ENCODE data around the gene COMT. TPM values are rescaled to one million over a fixed set of nuclear protein-coding genes. Genes with fewer than 3 reads are reported as not detected.

Gene COMT
- total RNA-seq, 4 donors from 2014 or later, result 58.5 to 103 (median 85.3) TPM

GRCh38 chr22:19972652-19973550, 31.3 kb downstream of the COMT start:
- WGBS, 2 donors (ENCODE audit: low coverage in 1 of 2), result 88% methylated on average over 47 of the region's 50 CpGs; no CpG with 5 or more reads in 1 of the 2 donors
- Histone ChIP-seq H3K4me3 (no peak overlapping the region), H3K4me1 (peaks cover 0 to 5% (median 0%) of the 10 kb centered on the region in 4 donors), H3K27ac (no peak overlapping the region), H3K36me3 (no peaks in the 10 kb centered on the region), H3K9me3 (no peaks in the 10 kb centered on the region), H3K27me3 (no peaks in the 10 kb centered on the region)
- intact Hi-C loops (cut with DNase I; ENCODE audit: low total_unique reads) (loop anchor here (10.0 kb wide), 1 partner anchor 152 kb away; no protein-coding TSS in a partner anchor), in situ Hi-C loops (cut with MboI; ENCODE audit: low pct_ligation_motif_present in 1 of 4, low pct_unique_long_range_greater_than_20kb in 1 of 4, low sequenced_read_pairs in 3 of 4) (loop anchor here in 1 of 4 donors (5.0 kb wide), 1 partner anchor 34 kb away; no protein-coding TSS in a partner anchor)
- no peak for DNase-seq
- TF ChIP-seq EP300 (IDR thresholded peaks at IDR 0.05; ENCODE audit: low read depth) (no peak), CTCF (IDR thresholded peaks at IDR 0.05) (no peak), POLR2A (IDR thresholded peaks at IDR 0.05) (no peak), POLR2AphosphoS5 (IDR thresholded peaks at IDR 0.05) (no peak)

GRCh38 chr22:19973551-19974267, 32.1 kb downstream of the COMT start:
- intact Hi-C loops (cut with DNase I; ENCODE audit: low total_unique reads) (loop anchor here (10.0 kb wide), 1 partner anchor 151 kb away; no protein-coding TSS in a partner anchor), in situ Hi-C loops (cut with MboI; ENCODE audit: low pct_ligation_motif_present in 1 of 4, low pct_unique_long_range_greater_than_20kb in 1 of 4, low sequenced_read_pairs in 3 of 4) (loop anchor here in 1 of 4 donors (5.0 kb wide), 1 partner anchor 34 kb away; no protein-coding TSS in a partner anchor)
- 80 to 94% methylated on average over 1 to 46 of the region's 46 CpGs for WGBS, 2 donors (ENCODE audit: low coverage in 1 of 2)
- Histone ChIP-seq H3K27me3 (no peaks in the 10 kb centered on the region), H3K27ac (no peak overlapping the region), H3K36me3 (no peaks in the 10 kb centered on the region), H3K4me3 (no peak overlapping the region), H3K9me3 (no peaks in the 10 kb centered on the region), H3K4me1 (peaks cover 0 to 5% (median 0%) of the 10 kb centered on the region in 4 donors)
- no peak for DNase-seq
- TF ChIP-seq EP300 (IDR thresholded peaks at IDR 0.05; ENCODE audit: low read depth) (no peak), POLR2AphosphoS5 (IDR thresholded peaks at IDR 0.05) (no peak), POLR2A (IDR thresholded peaks at IDR 0.05) (no peak), CTCF (IDR thresholded peaks at IDR 0.05) (no peak)

GRCh38 chr22:19974268-19974861, 32.8 kb downstream of the COMT start:
- no peak overlapping the region for H3K4me3 ChIP-seq
- in situ Hi-C loops (cut with MboI; ENCODE audit: low pct_ligation_motif_present in 1 of 4, low pct_unique_long_range_greater_than_20kb in 1 of 4, low sequenced_read_pairs in 3 of 4) (loop anchor here in 1 of 4 donors (5.0 kb wide), 1 partner anchor 33 kb away; no protein-coding TSS in a partner anchor), intact Hi-C loops (cut with DNase I; ENCODE audit: low total_unique reads) (loop anchor here (10.0 kb wide), 1 partner anchor 150 kb away; no protein-coding TSS in a partner anchor)
- 51% methylated on average over 11 of the region's 11 CpGs; no CpG with 5 or more reads in 1 of the 2 donors for WGBS, 2 donors (ENCODE audit: low coverage in 1 of 2)
- no peaks in the 10 kb centered on the region for H3K27me3 ChIP-seq
- H3K27ac ChIP-seq, result no peak overlapping the region
- TF ChIP-seq EP300 (IDR thresholded peaks at IDR 0.05; ENCODE audit: low read depth), result no peak
- TF ChIP-seq CTCF (IDR thresholded peaks at IDR 0.05), result no peak
- TF ChIP-seq POLR2AphosphoS5 (IDR thresholded peaks at IDR 0.05), result no peak
- no peak for TF ChIP-seq POLR2A (IDR thresholded peaks at IDR 0.05)
- peak; percentile 52 for DNase-seq
- H3K36me3 ChIP-seq, result no peaks in the 10 kb centered on the region
- no peaks in the 10 kb centered on the region for H3K9me3 ChIP-seq
- H3K4me1 ChIP-seq, result peaks cover 0 to 5% (median 0%) of the 10 kb centered on the region in 4 donors

All from transverse colon (tissue), 4 donors.